OCI-LY1 (cell line): Measurements from ENCODE around the gene SMAD9.
"Not testable (repeated sequence)": the region's sequence is repeated elsewhere in the genome, so short reads cannot be mapped to it uniquely, and the experiment has no call there.

Experiments used
- H2AFZ ChIP-seq: fragments of 200-600 bp; sonication (generic), shearing (Covaris generic); 2 replicates; pipeline ENCODE4 v1.6.0; 2014; ENCODE audit warnings: antibody characterized with exemption, mild to moderate bottlenecking, low read length
- H3F3A ChIP-seq: fragments of 200-600 bp; sonication (generic), shearing (Covaris generic); 2 replicates; pipeline ENCODE4 v1.6.0; 2014; ENCODE audit warnings: mild to moderate bottlenecking, antibody characterized with exemption, low read length, moderate library complexity; ENCODE audit not compliant: insufficient read depth
- H3K27ac ChIP-seq: fragments of 200-600 bp; sonication (generic); 2 replicates; pipeline ENCODE4 v1.5.1; 2014; ENCODE audit warnings: low read length, mixed run types, mild to moderate bottlenecking, low read depth; ENCODE audit not compliant: poor library complexity, severe bottlenecking
- H3K27me3 ChIP-seq: fragments of 200-600 bp; sonication (generic); 2 replicates; pipeline ENCODE4 v1.6.0; 2014; ENCODE audit warnings: antibody characterized with exemption, mild to moderate bottlenecking, low read length, moderate library complexity; ENCODE audit not compliant: insufficient read depth
- H3K36me3 ChIP-seq: fragments of 200-600 bp; sonication (generic); 2 replicates; pipeline ENCODE4 v1.6.1; 2014; ENCODE audit warnings: mild to moderate bottlenecking, antibody characterized with exemption, low read length, moderate library complexity, mixed read lengths; ENCODE audit not compliant: insufficient read depth
- H3K4me1 ChIP-seq: fragments of 200-600 bp; sonication (generic); 2 replicates; pipeline ENCODE4 v1.5.1; 2014; ENCODE audit warnings: mild to moderate bottlenecking, low read length, moderate library complexity; ENCODE audit not compliant: insufficient read depth, severe bottlenecking
- H3K4me2 ChIP-seq: fragments of 200-600 bp; sonication (generic), shearing (Covaris generic); 2 replicates; pipeline ENCODE4 v1.6.1; 2014; ENCODE audit warnings: low read length
- H3K4me3 ChIP-seq: fragments of 200-600 bp; sonication (generic); 2 replicates; pipeline ENCODE4 v1.5.1; 2014; ENCODE audit warnings: low read length, low read depth, mild to moderate bottlenecking, mixed read lengths; ENCODE audit not compliant: poor library complexity, severe bottlenecking
- H3K79me2 ChIP-seq: fragments of 200-600 bp; shearing (Covaris generic); 2 replicates; pipeline ENCODE4 v1.6.1; 2016; ENCODE audit warnings: mixed run types, low read length, mixed read lengths; ENCODE audit not compliant: insufficient read depth
- H3K9ac ChIP-seq: fragments of 200-600 bp; sonication (generic), shearing (Covaris generic); 2 replicates; pipeline ENCODE4 v1.6.1; 2014; ENCODE audit warnings: mild to moderate bottlenecking, low read length, mixed read lengths
- H3K9me2 ChIP-seq: fragments of 200-600 bp; sonication (generic), shearing (Covaris generic); 2 replicates; pipeline ENCODE4 v1.6.1; 2014; ENCODE audit warnings: low read depth, mild to moderate bottlenecking, low read length, mixed read lengths
- H3K9me3 ChIP-seq: fragments of 200-600 bp; shearing (Covaris generic); 2 replicates; pipeline ENCODE4 v1.6.1; 2014; ENCODE audit warnings: low read length, mixed read lengths
- H4K20me1 ChIP-seq: fragments of 200-600 bp; sonication (generic), shearing (Covaris generic); 2 replicates; pipeline ENCODE4 v1.6.0; 2016; ENCODE audit warnings: mild to moderate bottlenecking, low read length; ENCODE audit not compliant: insufficient read depth
- EZH2 ChIP-seq: fragments of 200-600 bp; sonication (generic), shearing (Covaris generic); IDR thresholded peaks from 2 replicates; pipeline ENCODE4 v1.8.0; 2017; ENCODE audit warnings: borderline replicate concordance, mixed run types, mild to moderate bottlenecking, antibody characterized with exemption, low read length, moderate library complexity, mixed read lengths
- TF ChIP-seq, protein P1 (sequence below): fragments of 200-600 bp; sonication (generic), shearing (Covaris generic); IDR thresholded peaks from 2 replicates; pipeline ENCODE4 v1.5.1; 2017; ENCODE audit warnings: mild to moderate bottlenecking, antibody characterized with exemption, low read length, moderate library complexity, mixed read lengths

SMAD9 gene

DNA sequence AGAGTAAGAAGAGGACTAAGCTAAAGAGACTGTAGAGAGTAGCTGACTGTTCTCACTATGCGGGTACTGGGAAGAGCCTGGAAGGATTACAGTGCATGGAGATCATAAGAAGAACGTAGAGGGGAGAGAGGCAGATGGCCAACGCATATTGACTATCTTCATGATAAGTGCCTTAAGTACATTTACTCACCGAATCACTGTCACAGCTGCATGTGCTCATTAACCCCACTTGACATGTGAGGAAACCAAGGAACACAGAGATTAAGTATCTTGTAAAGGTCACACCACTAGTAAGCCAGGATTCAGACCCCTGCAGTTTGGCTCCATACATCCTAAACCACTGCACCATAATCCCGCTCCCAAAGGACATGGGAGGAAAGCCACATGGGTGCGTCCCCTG, 34.1 kb downstream of the SMAD9 start:
- Histone ChIP-seq H3K9me3 (no peaks in the 10 kb centered on the region), H3K9ac (no peak overlapping the region), H3K9me2 (no peaks in the 10 kb centered on the region), H3K4me2 (no peak overlapping the region), H4K20me1 (no peaks in the 10 kb centered on the region), H3K36me3 (no peaks in the 10 kb centered on the region), H2AFZ (no peak overlapping the region), H3K4me3 (no peak overlapping the region), H3K27ac (no peak overlapping the region), H3K79me2 (no peaks in the 10 kb centered on the region), H3F3A (no peaks in the 10 kb centered on the region), H3K27me3 (no peaks in the 10 kb centered on the region), H3K4me1 (no peaks in the 10 kb centered on the region)
- TF ChIP-seq, protein P1, sequence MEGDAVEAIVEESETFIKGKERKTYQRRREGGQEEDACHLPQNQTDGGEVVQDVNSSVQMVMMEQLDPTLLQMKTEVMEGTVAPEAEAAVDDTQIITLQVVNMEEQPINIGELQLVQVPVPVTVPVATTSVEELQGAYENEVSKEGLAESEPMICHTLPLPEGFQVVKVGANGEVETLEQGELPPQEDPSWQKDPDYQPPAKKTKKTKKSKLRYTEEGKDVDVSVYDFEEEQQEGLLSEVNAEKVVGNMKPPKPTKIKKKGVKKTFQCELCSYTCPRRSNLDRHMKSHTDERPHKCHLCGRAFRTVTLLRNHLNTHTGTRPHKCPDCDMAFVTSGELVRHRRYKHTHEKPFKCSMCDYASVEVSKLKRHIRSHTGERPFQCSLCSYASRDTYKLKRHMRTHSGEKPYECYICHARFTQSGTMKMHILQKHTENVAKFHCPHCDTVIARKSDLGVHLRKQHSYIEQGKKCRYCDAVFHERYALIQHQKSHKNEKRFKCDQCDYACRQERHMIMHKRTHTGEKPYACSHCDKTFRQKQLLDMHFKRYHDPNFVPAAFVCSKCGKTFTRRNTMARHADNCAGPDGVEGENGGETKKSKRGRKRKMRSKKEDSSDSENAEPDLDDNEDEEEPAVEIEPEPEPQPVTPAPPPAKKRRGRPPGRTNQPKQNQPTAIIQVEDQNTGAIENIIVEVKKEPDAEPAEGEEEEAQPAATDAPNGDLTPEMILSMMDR: no peak
- no peak for TF ChIP-seq EZH2

DNA sequence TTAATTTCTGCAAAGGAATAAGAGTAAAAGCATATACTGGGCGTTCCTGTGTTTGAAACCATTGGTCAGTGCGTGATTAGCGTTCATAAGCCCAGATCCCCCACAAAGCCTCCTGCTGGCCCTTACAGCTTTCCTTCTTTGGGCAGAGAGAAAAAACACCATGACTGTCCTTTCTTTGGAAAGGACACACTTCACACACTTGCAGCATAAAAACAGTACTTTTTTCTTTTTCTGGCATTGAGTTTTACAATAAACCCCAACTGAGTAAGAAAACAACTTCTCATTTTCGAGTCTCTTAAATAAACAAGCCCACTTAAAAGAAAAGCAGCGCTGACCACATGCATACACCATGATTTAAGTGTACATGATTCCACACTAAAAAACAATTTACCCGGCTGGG, 35.8 kb downstream of the SMAD9 start:
- H3F3A ChIP-seq: no peaks in the 10 kb centered on the region
- H3K9me3 ChIP-seq: no peaks in the 10 kb centered on the region
- no peaks in the 10 kb centered on the region for H3K27me3 ChIP-seq
- H3K9ac ChIP-seq: no peak overlapping the region
- H4K20me1 ChIP-seq: no peaks in the 10 kb centered on the region
- no peak overlapping the region for H2AFZ ChIP-seq
- no peak overlapping the region for H3K4me2 ChIP-seq
- no peaks in the 10 kb centered on the region for H3K9me2 ChIP-seq
- H3K79me2 ChIP-seq: no peaks in the 10 kb centered on the region
- no peaks in the 10 kb centered on the region for H3K36me3 ChIP-seq
- no peak overlapping the region for H3K27ac ChIP-seq
- no peak for TF ChIP-seq EZH2
- TF ChIP-seq, protein P1: no peak
- no peak overlapping the region for H3K4me3 ChIP-seq
- H3K4me1 ChIP-seq: no peaks in the 10 kb centered on the region

DNA sequence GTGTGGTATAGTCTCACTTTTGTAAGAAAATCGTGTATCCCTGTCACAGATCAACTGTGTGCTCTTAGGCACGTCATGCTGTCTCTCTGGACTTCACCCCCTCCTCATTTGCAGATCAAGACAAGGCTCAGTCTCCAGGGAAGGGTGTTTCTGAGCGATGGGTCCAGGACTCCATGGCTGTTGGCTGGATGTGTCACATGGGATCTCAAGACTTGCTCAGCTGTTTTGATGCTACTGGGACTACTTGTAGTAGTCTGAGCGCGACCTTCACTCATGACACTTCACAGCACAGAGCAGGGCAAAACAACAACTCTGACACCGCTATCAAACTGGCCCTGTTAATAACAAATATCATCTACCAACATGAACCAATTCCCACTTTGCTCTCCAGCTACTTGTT, 36.2 kb downstream of the SMAD9 start:
- Histone ChIP-seq H3K4me1 (no peaks in the 10 kb centered on the region), H2AFZ (no peak overlapping the region), H3K79me2 (no peaks in the 10 kb centered on the region), H3K27me3 (no peaks in the 10 kb centered on the region), H3K4me3 (no peak overlapping the region), H3K9me3 (no peaks in the 10 kb centered on the region), H3K27ac (no peak overlapping the region), H4K20me1 (no peaks in the 10 kb centered on the region), H3K4me2 (no peak overlapping the region), H3K9me2 (no peaks in the 10 kb centered on the region), H3K9ac (no peak overlapping the region), H3F3A (no peaks in the 10 kb centered on the region), H3K36me3 (no peaks in the 10 kb centered on the region)
- TF ChIP-seq, protein P1: no peak
- TF ChIP-seq EZH2: no peak

DNA sequence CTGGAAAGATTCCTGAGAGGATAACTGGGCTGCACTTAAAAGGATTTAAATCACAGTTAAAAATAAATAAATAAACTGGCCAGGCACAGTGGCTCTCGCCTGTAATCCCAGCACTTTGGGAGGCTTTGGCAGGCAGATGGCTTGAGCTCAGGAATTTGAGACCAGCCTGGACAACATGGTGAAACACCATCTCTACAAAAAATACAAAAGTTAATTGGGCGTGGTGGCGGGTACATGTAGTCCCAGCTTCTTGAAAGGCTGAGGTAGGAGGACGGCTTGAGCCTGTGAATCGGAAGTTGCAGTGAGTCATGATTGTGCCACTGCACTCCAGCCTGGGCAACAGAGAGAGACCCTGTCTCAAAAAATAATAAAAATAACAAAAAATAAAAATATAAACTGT, 36.6 kb downstream of the SMAD9 start:
- not testable (repeated sequence) for H3K9me2 ChIP-seq, H3K79me2 ChIP-seq, H3K4me1 ChIP-seq, H3K27ac ChIP-seq, H3K9ac ChIP-seq, H4K20me1 ChIP-seq, H3K4me3 ChIP-seq, H3K4me2 ChIP-seq, H3K36me3 ChIP-seq, H2AFZ ChIP-seq, H3K27me3 ChIP-seq, H3F3A ChIP-seq, H3K9me3 ChIP-seq
